GM12891 (cell line): ENCODE results near the gene OSMR.

ENCODE experiments used
- DNase-seq: peaks from one replicate; pipeline ENCODE4 v3.0.0; 2011; ENCODE audit warnings: low spot score; ENCODE audit not compliant: insufficient read length
- FAIRE-seq: peaks from 2 replicates; lab custom pipeline; 2011; peaks lifted over from hg19 to GRCh38; lab: Jason Lieb, UNC
- PAX5 ChIP-seq: IDR thresholded peaks from 2 replicates; pipeline ENCODE4 v1.6.1; 2011; ENCODE audit warnings: low read length, moderate library complexity, mild to moderate bottlenecking; ENCODE audit not compliant: insufficient read depth, severe bottlenecking
- POLR2A ChIP-seq: IDR thresholded peaks from 2 replicates; pipeline ENCODE4 v1.6.1; 2011; ENCODE audit warnings: low read depth, low read length, control low read depth
- POLR2AphosphoS5 ChIP-seq: IDR thresholded peaks from 2 replicates; pipeline ENCODE4 v1.6.1; 2011; ENCODE audit warnings: low read depth, low read length, control low read depth
- POU2F2 ChIP-seq: IDR thresholded peaks from 2 replicates; pipeline ENCODE4 v1.6.1; 2011; ENCODE audit warnings: low read depth, mild to moderate bottlenecking, control low read depth, low read length, moderate library complexity
- SPI1 ChIP-seq: IDR thresholded peaks from 2 replicates; pipeline ENCODE4 v1.6.1; 2011; ENCODE audit warnings: low read depth, low read length, control low read depth
- TAF1 ChIP-seq: IDR thresholded peaks from 2 replicates; pipeline ENCODE4 v1.6.1; 2011; ENCODE audit warnings: low read depth, low read length, control low read depth

The OSMR gene

GRCh38 chr5:38978036-38978435, 132.2 kb downstream of the OSMR start:
- no peak for FAIRE-seq
- TF ChIP-seq POLR2AphosphoS5, result no peak
- no peak for TF ChIP-seq TAF1
- no peak for TF ChIP-seq SPI1
- TF ChIP-seq PAX5, result no peak
- TF ChIP-seq POU2F2, result no peak
- TF ChIP-seq POLR2A, result no peak
- DNase-seq, result no peak

GRCh38 chr5:38979535-38979934, 133.7 kb downstream of the OSMR start:
- TF ChIP-seq TAF1, result no peak
- no peak for DNase-seq
- FAIRE-seq, result no peak
